RWPE1 (cell line): ENCODE measurements around the gene ZNF616.

ENCODE experiments used
- CTCF ChIA-PET: fragments of 350-600 bp; sonication (Branson Sonifier 250); formaldehyde crosslinking; extraction: SDS; loops from one replicate; lab custom pipeline; 2021; lab: Yijun Ruan, JAX
- POLR2A ChIA-PET: fragments of 400-600 bp; formaldehyde crosslinking; extraction: SDS; loops from one replicate; lab custom pipeline; 2020; ENCODE audit warnings: antibody characterized with exemption; ENCODE audit not compliant: low non-redundant PET; lab: Yijun Ruan, JAX
- DNase-seq: peaks from one replicate; pipeline ENCODE4 v3.0.0; 2012; ENCODE audit warnings: low spot score
- H3K27ac ChIP-seq: fragments of 450-650 bp; 2 replicates; pipeline ENCODE4 v1.5.1; 2017
- TF ChIP-seq, protein P1 (sequence below): fragments of 450-650 bp; conservative IDR thresholded peaks from 2 replicates; pipeline ENCODE4 v1.5.1; 2017; ENCODE audit warnings: low read depth, mild to moderate bottlenecking

ZNF616 gene

DNA sequence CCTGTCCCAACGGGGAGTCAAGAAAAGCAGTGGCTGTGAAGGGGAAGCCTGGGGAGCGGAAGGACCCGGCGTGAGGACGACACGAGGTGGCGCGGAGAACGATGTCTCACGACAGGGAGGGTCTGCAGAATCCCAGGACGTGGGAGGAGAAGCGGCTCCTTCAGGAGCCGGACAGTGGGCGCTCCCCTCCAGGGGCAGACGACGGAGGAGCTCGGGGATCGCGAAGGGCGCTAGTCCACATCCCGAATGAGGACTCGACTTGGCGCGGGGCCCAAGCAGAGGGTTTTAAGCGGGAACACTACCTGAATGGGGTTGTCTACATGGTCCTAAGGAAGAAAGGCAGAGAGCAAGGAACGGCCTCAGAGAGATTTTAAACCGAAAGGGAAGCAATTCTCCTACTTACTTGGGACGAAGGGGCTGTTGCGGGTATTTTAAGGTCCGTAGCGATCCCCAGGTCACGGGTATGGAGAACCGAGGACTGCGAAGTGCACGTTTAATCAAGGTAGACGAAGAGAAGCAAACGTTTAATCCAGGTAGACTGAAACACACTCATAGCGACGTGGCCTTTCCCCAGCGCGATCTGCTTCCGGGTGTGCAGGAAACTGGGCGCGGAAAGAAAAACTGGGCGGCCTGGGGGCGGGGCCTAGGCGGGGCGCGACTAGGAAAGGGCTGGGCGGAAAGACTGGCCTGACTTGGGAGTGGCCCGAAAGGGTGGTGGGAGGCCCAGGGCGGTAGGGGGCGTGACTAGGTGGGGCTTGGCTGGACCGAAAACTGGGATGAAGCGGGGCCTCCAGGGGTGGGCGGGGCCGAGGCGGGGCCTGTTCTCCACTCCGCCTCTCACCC, 44.3 kb downstream of the ZNF616 start, which contains the start of gene ZNF841:
TSS of gene ZNF841 (minus strand) at position 594 of the 843 bp plus-strand sequence. CDS start 10,964 bp downstream, outside the sequence.
- peak; percentile 88 for DNase-seq
- TF ChIP-seq, protein P1, sequence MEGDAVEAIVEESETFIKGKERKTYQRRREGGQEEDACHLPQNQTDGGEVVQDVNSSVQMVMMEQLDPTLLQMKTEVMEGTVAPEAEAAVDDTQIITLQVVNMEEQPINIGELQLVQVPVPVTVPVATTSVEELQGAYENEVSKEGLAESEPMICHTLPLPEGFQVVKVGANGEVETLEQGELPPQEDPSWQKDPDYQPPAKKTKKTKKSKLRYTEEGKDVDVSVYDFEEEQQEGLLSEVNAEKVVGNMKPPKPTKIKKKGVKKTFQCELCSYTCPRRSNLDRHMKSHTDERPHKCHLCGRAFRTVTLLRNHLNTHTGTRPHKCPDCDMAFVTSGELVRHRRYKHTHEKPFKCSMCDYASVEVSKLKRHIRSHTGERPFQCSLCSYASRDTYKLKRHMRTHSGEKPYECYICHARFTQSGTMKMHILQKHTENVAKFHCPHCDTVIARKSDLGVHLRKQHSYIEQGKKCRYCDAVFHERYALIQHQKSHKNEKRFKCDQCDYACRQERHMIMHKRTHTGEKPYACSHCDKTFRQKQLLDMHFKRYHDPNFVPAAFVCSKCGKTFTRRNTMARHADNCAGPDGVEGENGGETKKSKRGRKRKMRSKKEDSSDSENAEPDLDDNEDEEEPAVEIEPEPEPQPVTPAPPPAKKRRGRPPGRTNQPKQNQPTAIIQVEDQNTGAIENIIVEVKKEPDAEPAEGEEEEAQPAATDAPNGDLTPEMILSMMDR, result no peak
- ChIA-PET POLR2A (no interaction called here), CTCF (no interaction called here)
- peak within 1 kb of the TSS; percentile 78 for H3K27ac ChIP-seq

DNA sequence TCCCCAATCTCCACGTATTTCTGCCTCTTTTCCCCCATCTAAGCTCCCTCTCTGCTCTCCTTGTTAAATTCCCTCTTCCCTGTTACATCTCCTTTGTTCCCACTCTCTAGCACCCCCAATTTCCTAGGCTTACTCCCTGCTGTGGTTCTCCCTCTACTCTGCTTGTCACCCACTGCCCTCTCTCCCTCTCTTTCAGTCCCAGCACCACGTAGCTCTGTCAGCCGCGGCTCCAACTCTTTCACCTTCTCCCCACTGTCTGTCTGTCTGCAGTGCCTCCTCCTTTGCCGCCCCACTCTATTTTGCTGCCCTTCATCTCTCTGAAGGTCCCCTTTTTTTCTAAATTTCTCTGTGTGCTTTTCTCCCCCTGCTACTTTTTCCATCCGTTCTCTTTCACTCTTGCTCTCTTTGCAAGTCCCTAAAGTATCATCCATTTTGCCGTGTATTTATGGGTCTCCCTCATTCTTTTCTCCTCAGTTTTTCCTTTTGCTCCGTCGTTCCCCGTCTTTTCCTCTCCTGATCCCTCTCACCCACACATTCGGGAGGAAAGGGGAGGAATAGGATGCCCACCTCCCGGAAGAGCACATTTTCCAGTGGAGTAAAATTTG, 45.1 kb downstream of the ZNF616 start:
- TF ChIP-seq, protein P1, result no peak
- ChIA-PET POLR2A (no interaction called here), CTCF (interaction anchor here (0.7 kb wide), 1 partner anchor 388 kb away, joined by 4 read pairs; no protein-coding TSS in a partner anchor)
- DNase-seq, result no peak
- peak overlapping the region; percentile 78 for H3K27ac ChIP-seq

DNA sequence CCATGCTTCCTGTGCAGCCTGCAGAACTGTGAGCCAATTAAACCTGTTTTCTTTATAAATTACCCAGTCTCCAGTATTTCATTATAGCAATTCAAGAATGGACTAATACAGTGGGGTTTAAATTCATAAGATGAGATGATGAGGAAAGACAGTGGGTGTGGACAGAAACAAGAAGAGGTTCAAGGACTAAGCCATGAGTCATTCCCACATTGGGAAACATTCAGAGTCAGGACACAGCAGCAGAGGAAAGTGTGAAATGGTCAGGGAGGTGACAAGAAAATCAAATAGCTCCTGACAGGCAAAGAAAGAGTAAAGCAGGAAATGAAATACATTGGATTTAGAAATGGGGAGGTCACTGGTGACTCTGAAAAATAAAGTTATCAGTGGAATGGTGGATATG, 53.3 kb downstream of the ZNF616 start:
- DNase-seq, result no peak
- ChIA-PET POLR2A (no interaction called here), CTCF (interaction anchor here (0.7 kb wide), 1 partner anchor 207 kb away, joined by 3 read pairs; no protein-coding TSS in a partner anchor)
- TF ChIP-seq, protein P1, result no peak
- no peak overlapping the region for H3K27ac ChIP-seq

DNA sequence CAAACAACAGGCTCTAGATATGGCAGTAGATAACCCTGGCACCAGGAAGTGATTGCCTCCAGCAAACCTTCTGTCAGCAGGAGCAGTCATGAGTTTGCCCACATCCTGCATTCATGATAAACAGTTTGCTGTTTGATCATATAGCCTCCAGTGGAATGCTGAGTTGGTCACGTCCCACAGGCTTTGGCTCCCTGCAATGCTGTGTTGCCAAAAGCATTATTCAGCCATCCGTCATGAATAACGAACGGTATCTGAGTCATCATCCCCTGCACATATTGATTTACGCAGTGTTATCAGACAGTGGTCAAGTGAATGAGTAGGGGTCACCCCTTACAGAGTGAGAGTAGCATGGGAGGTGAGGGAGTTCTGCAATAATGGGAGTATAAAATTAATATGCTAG, 69.2 kb downstream of the ZNF616 start:
- no peak overlapping the region for H3K27ac ChIP-seq
- POLR2A ChIA-PET, result no interaction called here
- TF ChIP-seq, protein P1, result no peak
- CTCF ChIA-PET, result no interaction called here
- no peak for DNase-seq

DNA sequence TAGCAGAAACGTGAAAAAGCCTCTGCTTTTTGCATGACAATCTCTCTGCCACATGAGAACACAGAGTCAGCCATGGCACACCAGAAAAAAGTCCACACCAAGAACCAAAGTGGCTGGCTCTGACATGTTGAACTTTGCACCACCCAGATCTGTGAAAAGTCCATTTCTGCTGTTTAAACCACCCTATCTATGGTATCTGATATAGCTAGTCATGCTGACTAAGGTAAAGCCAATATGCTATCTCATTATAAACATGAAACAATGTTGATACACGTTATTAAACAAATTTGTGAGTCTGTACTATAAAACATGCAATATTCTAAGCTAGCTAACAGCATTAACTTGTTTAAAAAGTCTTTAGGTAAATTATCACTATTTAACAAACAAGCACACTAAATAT, 70.1 kb downstream of the ZNF616 start:
- POLR2A ChIA-PET, result no interaction called here
- TF ChIP-seq, protein P1, result no peak
- no peak for DNase-seq
- CTCF ChIA-PET, result no interaction called here
- no peak overlapping the region for H3K27ac ChIP-seq

DNA sequence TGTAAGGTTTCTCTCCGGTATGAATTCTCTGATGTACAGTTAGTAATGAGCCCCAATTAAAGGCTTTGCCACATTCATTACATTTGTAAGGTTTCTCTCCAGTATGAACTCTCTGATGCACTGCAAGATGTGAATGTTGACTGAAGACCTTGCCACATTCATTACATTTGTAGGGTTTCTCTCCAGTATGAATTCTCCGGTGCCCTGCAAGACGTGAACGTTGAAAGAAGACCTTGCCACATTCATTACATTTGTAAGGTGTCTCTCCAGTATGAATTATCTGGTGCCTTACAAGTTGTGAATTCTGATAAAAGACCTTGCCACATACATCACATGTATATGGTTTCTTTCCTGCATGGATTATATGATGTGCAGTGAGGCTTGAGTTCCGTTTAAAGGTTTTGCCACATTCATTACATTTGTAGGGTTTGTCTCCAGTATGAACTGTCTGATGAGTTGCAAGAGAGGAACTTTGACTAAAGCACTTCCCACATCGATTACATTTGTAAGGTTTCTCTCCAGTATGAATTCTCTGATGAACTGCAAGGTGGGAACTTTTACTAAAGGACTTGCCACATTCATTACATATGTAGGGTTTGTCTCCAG, 73.4 kb downstream of the ZNF616 start:
- TF ChIP-seq, protein P1, result no peak

More for the DNA sequence above, 73.4 kb downstream of the ZNF616 start:
- no peak for DNase-seq
- H3K27ac ChIP-seq, result no peak overlapping the region
- CTCF ChIA-PET, result no interaction called here
- POLR2A ChIA-PET, result no interaction called here
